ENCODE results near the gene ASB6.
"Not testable (repeated sequence)": the region's sequence is repeated elsewhere in the genome, so short reads cannot be mapped to it uniquely, and the experiment has no call there.

The ASB6 gene

GRCh38 chr9:129604056-129604765 is 37.7 kb downstream of the ASB6 start:
- no peak for DNase-seq

GRCh38 chr9:129602598-129603415 is 39.1 kb downstream of the ASB6 start:
- peak; percentile 31 for DNase-seq

GRCh38 chr9:129601082-129601674 is 40.8 kb downstream of the ASB6 start:
- no peak for DNase-seq

GRCh38 chr9:129598089-129598596 is 43.8 kb downstream of the ASB6 start:
- no peak for DNase-seq

- peak; percentile 70 for DNase-seq
Measured at GRCh38 chr9:129597355-129598088, 44.4 kb downstream of the ASB6 start.

GRCh38 chr9:129596541-129597331 is 45.2 kb downstream of the ASB6 start:
- peak; percentile 84 for DNase-seq

GRCh38 chr9:129595903-129596540 is 45.9 kb downstream of the ASB6 start:
- DNase-seq = no peak

GRCh38 chr9:129595311-129595741 is 46.6 kb downstream of the ASB6 start:
- peak; percentile 77 for DNase-seq

GRCh38 chr9:129594632-129595031 is 47.3 kb downstream of the ASB6 start:
- DNase-seq = no peak

GRCh38 chr9:129592790-129593189 is 49.2 kb downstream of the ASB6 start:
- DNase-seq = not testable (repeated sequence)

- no peak for DNase-seq
Measured at GRCh38 chr9:129591916-129592315, 50.0 kb downstream of the ASB6 start.

- no peak for DNase-seq
Measured at GRCh38 chr9:129590466-129590865, 51.5 kb downstream of the ASB6 start.

GRCh38 chr9:129587487-129588262 is 54.3 kb downstream of the ASB6 start:
- DNase-seq = peak; percentile 55

GRCh38 chr9:129586685-129587084 is 55.3 kb downstream of the ASB6 start:
- DNase-seq = no peak

- no peak for DNase-seq
Measured at GRCh38 chr9:129586245-129586644, 55.7 kb downstream of the ASB6 start.

GRCh38 chr9:129585352-129585751 is 56.6 kb downstream of the ASB6 start:
- no peak for DNase-seq

Data from fibroblast of skin of right biceps (primary cell).